ENCODE measurements around the gene FNIP2. TPM values are rescaled to one million over a fixed set of nuclear protein-coding genes. Genes with fewer than 3 reads are reported as not detected.

FNIP2 gene
- total and polyA plus RNA-seq, 10 of the 15 experiments (the other 5 are each of a cell fraction or from before 2014, with no cell fraction given) = 0.03 to 0.38 (median 0.15) TPM

DNA sequence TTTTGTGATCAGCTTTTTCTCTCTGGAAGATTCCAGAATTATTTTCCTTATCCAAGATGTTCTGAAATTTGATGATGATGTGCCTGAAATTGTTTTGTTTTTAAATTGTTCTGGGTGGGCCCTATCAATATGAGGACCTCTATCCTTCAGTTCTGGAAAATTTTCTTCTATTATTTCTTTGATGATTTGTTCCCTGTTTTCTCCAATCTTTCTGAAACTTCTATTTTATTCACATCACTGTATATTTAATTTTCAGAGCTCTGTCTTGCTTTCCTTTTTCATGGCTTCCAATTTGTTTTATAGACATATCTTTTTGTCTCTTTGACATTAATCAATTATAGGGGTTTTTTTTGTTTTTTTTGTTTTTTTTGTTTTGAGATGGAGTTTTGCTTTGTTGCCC, 12.2 kb upstream of the FNIP2 start (continued):
- TF ChIP-seq STAT1 (conservative IDR thresholded peaks at IDR 0.05) (no peak), CUX1 (IDR thresholded peaks at IDR 0.05; ENCODE audit: insufficient replicate concordance, low read depth, low read length) (no peak), FOS (IDR thresholded peaks at IDR 0.05; ENCODE audit: borderline replicate concordance, extremely low read depth, insufficient read length) (no peak)

- TF ChIP-seq SRF (IDR thresholded peaks at IDR 0.05; ENCODE audit: low read depth in 2 of 2, low read length in 2 of 2) = no peak
- no peak for TF ChIP-seq POLR2AphosphoS5 (IDR thresholded peaks at IDR 0.05; ENCODE audit: low read length)
- BruUV-seq (replicated peaks) = no TSS peak
- no peaks in the 10 kb centered on the region for H3K4me1 ChIP-seq (ENCODE audit: control insufficient read depth, insufficient read depth, low read length)
- RAD21 ChIA-PET (ENCODE audit: unreplicated experiment) = no interaction called here
- POLR2A ChIA-PET = no interaction called here
- no peak for FAIRE-seq
- intact Hi-C loops (cut with micrococcal nuclease; ENCODE audit: unreplicated experiment) (no loop called here), in situ Hi-C loops (cut with MboI) (no loop called here)
- CTCF ChIA-PET = no interaction called here
- H3K9me3 ChIP-seq (replicated peaks; ENCODE audit: control insufficient read depth, insufficient read depth, low read length) = no peaks in the 10 kb centered on the region; the same call in 2 of the 3 replicates
- no peaks in the 10 kb centered on the region for H3K36me3 ChIP-seq (ENCODE audit: control insufficient read depth in 2 of 2, insufficient read depth in 2 of 2, low read length in 1 of 2)
- SMC1A ChIA-PET (ENCODE audit: uncharacterized antibody, unreplicated experiment) = no interaction called here
- no peak overlapping the region for H2AFZ ChIP-seq (ENCODE audit: control insufficient read depth, low read depth, low read length)
- WGBS (ENCODE audit: insufficient coverage, insufficient replicate concordance, low lambda C conversion rate, missing lambda C conversion rate) = 47% methylated on average over 4 of the region's 4 CpGs
- H3K27me3 ChIP-seq (replicated peaks in 1 of 2; ENCODE audit: control insufficient read depth in 2 of 2, insufficient read depth in 2 of 2, low read length in 1 of 2) = no peaks in the 10 kb centered on the region; a peak in 1 of 4 replicates
- no peaks in the 10 kb centered on the region for H4K20me1 ChIP-seq (ENCODE audit: control insufficient read depth, insufficient read depth)
- no peak overlapping the region for H3K4me2 ChIP-seq (ENCODE audit: control insufficient read depth, insufficient read depth)
- no peak for DNase-seq (ENCODE audit: low read depth, low spot score)
- ATAC-seq = no peak
- H3K79me2 ChIP-seq (ENCODE audit: control insufficient read depth, insufficient read depth, low read length) = no peaks in the 10 kb centered on the region
- no peak overlapping the region for H3K27ac ChIP-seq (ENCODE audit: control insufficient read depth, insufficient read depth)
- no peak overlapping the region for H3K4me3 ChIP-seq
- H3K9ac ChIP-seq (ENCODE audit: control insufficient read depth, insufficient read depth, low read length) = no peak overlapping the region
Observed at GRCh38 chr4:158758142-158758541, 10.7 kb upstream of the FNIP2 start.

Measured in GM12878 (cell line).